Colonic mucosa (tissue), 4 donors: ENCODE measurements around the gene TMA7. TPM values are rescaled to one million over a fixed set of nuclear protein-coding genes. Genes with fewer than 3 reads are reported as not detected.

Experiments used
- DNase-seq: peaks from one replicate; pipeline ENCODE4 v3.0.0-alpha.2; 2020
- H3K27ac ChIP-seq: fragments of 200-600 bp; one replicate; pipeline ENCODE4 v1.8.0; 2021
- H3K27me3 ChIP-seq: fragments of 200-600 bp; one replicate; pipeline ENCODE4 v1.8.0; 2021
- H3K36me3 ChIP-seq: fragments of 200-600 bp; one replicate; pipeline ENCODE4 v1.8.0; 2021
- H3K4me1 ChIP-seq: fragments of 200-600 bp; one replicate; pipeline ENCODE4 v1.8.0; 2021; ENCODE audit warnings: mild to moderate bottlenecking
- H3K4me3 ChIP-seq: fragments of 200-600 bp; one replicate; pipeline ENCODE4 v1.8.0; 2021
- H3K9ac ChIP-seq, 2 donors: one replicate each; pipeline ENCODE4 v1.7.0; 2013; ENCODE audit warnings: control low read depth in 2 of 2, low read depth in 2 of 2, low read length in 2 of 2
- H3K9me3 ChIP-seq: fragments of 200-600 bp; one replicate; pipeline ENCODE4 v1.8.0; 2021
- intact Hi-C: fragments of 100-400 bp; cut with DNase I; formaldehyde crosslinking; loops from one replicate; pipeline ENCODE4 v1.14.1; 2022
- total RNA-seq, 2 donors: library from RNA; stranded (reverse); fragmentation: NEBNext Ultra II Directional in 1 of 2; extraction: Animal tissue kit (Norgen Biotek cat#: 25700) in 1 of 2; gene quantifications; one replicate each; pipeline ENCODE4 v1.2.1, GENCODE V29; 2021
- TF ChIP-seq, protein P1 (sequence below): fragments of 200-600 bp; IDR thresholded peaks from one replicate; pipeline ENCODE4 v1.8.0; 2022; ENCODE audit warnings: antibody characterized with exemption, mild to moderate bottlenecking
- donor health status: healthy.
- donor health status: DM: no; HTN: no; CAD: no.
- donor health status: DM: no; HTN: no; CAD: no.

TMA7 gene
- total RNA-seq, 2 donors from 2014 or later: 185 to 259 TPM

DNA sequence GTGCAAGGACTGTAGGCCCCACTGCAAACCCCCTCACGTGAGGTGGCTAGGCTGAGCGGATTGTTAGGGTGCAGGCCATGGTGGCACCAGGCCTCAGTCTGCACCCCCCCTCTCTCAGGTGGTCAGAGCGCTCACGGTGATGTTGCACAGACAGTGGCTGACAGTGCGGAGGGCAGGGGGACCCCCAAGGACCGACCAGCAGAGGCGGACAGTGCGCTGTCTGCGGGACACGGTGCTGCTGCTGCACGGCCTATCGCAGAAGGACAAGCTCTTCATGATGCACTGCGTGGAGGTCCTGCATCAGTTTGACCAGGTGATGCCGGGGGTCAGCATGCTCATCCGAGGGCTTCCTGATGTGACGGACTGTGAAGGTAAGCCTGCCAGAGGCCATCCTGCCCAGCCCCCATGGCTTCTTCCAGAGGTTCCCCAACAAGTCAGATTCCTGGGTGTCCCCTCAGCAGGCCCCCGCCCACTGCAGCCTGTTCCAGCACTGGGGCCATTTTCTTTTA lies 24.7 kb downstream of the TMA7 start:
- H3K36me3 ChIP-seq: peaks cover under 1% of the 10 kb centered on the region
- TF ChIP-seq, protein P1, sequence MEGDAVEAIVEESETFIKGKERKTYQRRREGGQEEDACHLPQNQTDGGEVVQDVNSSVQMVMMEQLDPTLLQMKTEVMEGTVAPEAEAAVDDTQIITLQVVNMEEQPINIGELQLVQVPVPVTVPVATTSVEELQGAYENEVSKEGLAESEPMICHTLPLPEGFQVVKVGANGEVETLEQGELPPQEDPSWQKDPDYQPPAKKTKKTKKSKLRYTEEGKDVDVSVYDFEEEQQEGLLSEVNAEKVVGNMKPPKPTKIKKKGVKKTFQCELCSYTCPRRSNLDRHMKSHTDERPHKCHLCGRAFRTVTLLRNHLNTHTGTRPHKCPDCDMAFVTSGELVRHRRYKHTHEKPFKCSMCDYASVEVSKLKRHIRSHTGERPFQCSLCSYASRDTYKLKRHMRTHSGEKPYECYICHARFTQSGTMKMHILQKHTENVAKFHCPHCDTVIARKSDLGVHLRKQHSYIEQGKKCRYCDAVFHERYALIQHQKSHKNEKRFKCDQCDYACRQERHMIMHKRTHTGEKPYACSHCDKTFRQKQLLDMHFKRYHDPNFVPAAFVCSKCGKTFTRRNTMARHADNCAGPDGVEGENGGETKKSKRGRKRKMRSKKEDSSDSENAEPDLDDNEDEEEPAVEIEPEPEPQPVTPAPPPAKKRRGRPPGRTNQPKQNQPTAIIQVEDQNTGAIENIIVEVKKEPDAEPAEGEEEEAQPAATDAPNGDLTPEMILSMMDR: no peak
- peak overlapping the region; percentile 94 for H3K27ac ChIP-seq
- H3K9ac ChIP-seq: peak overlapping the region; percentile 88 to 95
- H3K9me3 ChIP-seq: no peaks in the 10 kb centered on the region
- no peaks in the 10 kb centered on the region for H3K27me3 ChIP-seq
- no peak for DNase-seq
- no peak overlapping the region for H3K4me3 ChIP-seq
- intact Hi-C loops: loop anchor here (2.0 to 10.0 kb wide), 3 partner anchors 38 to 170 kb away; partner anchors contain the start of genes SHISA5 and SLC26A6
- H3K4me1 ChIP-seq: peaks cover 24% of the 10 kb centered on the region

DNA sequence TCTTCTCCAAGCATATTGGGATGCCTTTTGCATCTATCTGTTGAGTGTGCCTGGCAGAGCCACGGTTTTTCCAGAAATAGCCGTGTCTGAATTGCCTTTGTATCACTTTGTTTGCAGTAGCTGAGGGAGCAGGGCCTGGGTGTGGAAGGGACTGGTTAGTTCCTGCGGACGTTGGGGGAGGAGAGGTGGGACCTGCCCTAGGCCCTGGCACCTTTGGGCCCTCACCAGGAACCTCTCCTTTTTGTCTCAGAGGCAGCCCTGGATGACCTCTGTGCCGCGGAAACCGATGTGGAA lies 25.1 kb downstream of the TMA7 start:
- intact Hi-C loops: loop anchor here (2.0 to 10.0 kb wide), 3 partner anchors 37 to 170 kb away; partner anchors contain the start of genes SHISA5 and SLC26A6
- TF ChIP-seq, protein P1: no peak
- Histone ChIP-seq H3K9ac (peak overlapping the region; percentile 88 to 95), H3K4me1 (peaks cover 28% of the 10 kb centered on the region), H3K27ac (peak overlapping the region; percentile 94), H3K4me3 (no peak overlapping the region), H3K9me3 (no peaks in the 10 kb centered on the region), H3K36me3 (no peaks in the 10 kb centered on the region), H3K27me3 (no peaks in the 10 kb centered on the region)
- DNase-seq: no peak

DNA sequence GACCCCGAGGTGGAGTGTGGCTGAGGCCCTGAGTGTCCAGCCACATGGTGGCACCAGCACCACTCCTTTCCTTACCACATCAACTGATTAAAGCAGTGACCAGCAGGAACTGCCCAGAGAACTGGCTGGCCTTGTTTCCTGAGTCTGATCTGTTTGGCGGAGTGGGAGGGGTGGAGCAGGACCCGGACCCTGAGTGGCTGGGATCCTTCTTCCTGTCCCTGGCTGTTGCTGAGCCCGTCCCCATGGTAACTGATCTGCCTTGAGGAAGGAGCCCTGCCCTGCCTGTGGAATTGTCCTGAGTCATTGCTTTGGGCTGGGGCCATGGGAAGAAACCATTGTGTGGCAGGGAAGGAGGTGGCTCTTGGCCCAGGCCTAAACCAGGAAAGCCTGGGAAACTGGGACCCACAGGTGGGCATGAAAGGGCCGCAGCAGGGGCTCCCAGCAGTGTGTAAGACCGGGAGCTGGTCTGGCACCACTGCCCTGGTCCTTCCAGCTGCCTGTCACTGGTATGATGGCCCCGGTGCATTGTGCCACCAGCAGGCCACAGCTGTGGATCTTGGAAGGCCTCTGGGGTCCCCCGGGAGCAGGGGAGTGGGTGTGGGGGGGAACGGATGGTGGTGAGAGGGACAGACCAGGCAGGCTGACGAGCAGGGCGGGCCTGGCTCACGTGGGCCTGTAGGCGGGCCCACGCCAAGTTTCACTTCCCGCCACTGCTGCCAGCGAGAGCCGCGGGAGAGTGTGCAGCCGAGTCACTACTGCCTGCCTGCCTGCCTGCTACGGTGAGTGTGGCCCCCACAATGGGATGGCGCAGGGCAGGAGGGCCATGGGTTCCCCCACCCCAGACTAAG lies 25.7 kb downstream of the TMA7 start:
- peak overlapping the region; percentile 94 for H3K27ac ChIP-seq
- H3K36me3 ChIP-seq: no peaks in the 10 kb centered on the region
- H3K9me3 ChIP-seq: no peaks in the 10 kb centered on the region
- peaks cover 31% of the 10 kb centered on the region for H3K4me1 ChIP-seq
- peak; percentile 97 for DNase-seq
- peak overlapping the region; percentile 88 to 97 for H3K9ac ChIP-seq
- TF ChIP-seq, protein P1: peak; percentile 53
- H3K27me3 ChIP-seq: no peaks in the 10 kb centered on the region
- intact Hi-C loops: loop anchor here (2.0 to 10.0 kb wide), 3 partner anchors 37 to 169 kb away; partner anchors contain the start of genes SHISA5 and SLC26A6
- peak overlapping the region; percentile 54 for H3K4me3 ChIP-seq

DNA sequence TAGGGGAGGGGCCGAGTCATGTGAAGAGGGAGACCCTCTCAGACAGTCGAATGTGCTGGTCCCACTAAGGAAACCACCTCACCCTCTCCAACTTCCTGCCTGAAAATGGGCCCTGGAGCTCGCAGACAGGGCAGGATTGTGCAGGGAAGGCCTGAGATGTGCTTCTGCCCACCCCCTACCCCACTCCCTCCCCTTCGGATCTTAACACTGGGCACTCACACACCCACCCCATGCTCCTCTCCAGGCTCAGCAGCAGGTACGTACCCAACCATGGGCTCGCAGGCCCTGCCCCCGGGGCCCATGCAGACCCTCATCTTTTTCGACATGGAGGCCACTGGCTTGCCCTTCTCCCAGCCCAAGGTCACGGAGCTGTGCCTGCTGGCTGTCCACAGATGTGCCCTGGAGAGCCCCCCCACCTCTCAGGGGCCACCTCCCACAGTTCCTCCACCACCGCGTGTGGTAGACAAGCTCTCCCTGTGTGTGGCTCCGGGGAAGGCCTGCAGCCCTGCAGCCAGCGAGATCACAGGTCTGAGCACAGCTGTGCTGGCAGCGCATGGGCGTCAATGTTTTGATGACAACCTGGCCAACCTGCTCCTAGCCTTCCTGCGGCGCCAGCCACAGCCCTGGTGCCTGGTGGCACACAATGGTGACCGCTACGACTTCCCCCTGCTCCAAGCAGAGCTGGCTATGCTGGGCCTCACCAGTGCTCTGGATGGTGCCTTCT lies 26.5 kb downstream of the TMA7 start:
- intact Hi-C loops: loop anchor here (5.0 to 10.0 kb wide), 2 partner anchors 36 to 168 kb away; partner anchors contain the start of genes SHISA5 and SLC26A6
- Histone ChIP-seq H3K27me3 (no peaks in the 10 kb centered on the region), H3K9ac (peak overlapping the region; percentile 88 to 97), H3K4me1 (peaks cover 31% of the 10 kb centered on the region), H3K4me3 (peak overlapping the region; percentile 54), H3K9me3 (no peaks in the 10 kb centered on the region), H3K27ac (peak overlapping the region; percentile 94), H3K36me3 (no peaks in the 10 kb centered on the region)
- no peak for DNase-seq
- TF ChIP-seq, protein P1: no peak

DNA sequence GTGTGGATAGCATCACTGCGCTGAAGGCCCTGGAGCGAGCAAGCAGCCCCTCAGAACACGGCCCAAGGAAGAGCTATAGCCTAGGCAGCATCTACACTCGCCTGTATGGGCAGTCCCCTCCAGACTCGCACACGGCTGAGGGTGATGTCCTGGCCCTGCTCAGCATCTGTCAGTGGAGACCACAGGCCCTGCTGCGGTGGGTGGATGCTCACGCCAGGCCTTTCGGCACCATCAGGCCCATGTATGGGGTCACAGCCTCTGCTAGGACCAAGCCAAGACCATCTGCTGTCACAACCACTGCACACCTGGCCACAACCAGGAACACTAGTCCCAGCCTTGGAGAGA lies 27.0 kb downstream of the TMA7 start:
- intact Hi-C loops: loop anchor here (5.0 to 10.0 kb wide), 2 partner anchors 35 to 168 kb away; partner anchors contain the start of genes SHISA5 and SLC26A6
- peak overlapping the region; percentile 54 for H3K4me3 ChIP-seq
- peak overlapping the region; percentile 88 to 97 for H3K9ac ChIP-seq
- no peaks in the 10 kb centered on the region for H3K27me3 ChIP-seq
- H3K4me1 ChIP-seq: peaks cover 35% of the 10 kb centered on the region
- no peaks in the 10 kb centered on the region for H3K36me3 ChIP-seq
- peak overlapping the region; percentile 94 for H3K27ac ChIP-seq
- TF ChIP-seq, protein P1: no peak
- no peaks in the 10 kb centered on the region for H3K9me3 ChIP-seq
- DNase-seq: no peak
